ENCODE measurements around the gene SNAPC2.

- TF ChIP-seq CTCF (conservative IDR thresholded peaks at IDR 0.05 in 1 of 2, IDR thresholded peaks at IDR 0.05 in 1 of 2; ENCODE audit: extremely low read depth in 1 of 2, insufficient read depth in 1 of 2, low read depth in 1 of 2, low read length in 2 of 2) (no peak), EZH2 (IDR thresholded peaks at IDR 0.05; ENCODE audit: borderline replicate concordance, low read length) (no peak)
Observed at GRCh38 chr19:7947939-7948338, 27.8 kb downstream of the SNAPC2 start.
